Naive thymus-derived CD4-positive, alpha-beta T cell (primary cell): Measurements from ENCODE around the gene B3GAT2. TPM values are rescaled to one million over a fixed set of nuclear protein-coding genes. Genes with fewer than 3 reads are reported as not detected.

Experiments
- ATAC-seq: fragments of 150-1000 bp; cut with Tn5 transposase; 2 replicates; pipeline ENCODE4 v1.10.0; 2021; ENCODE audit warnings: mild to moderate bottlenecking, moderate library complexity
- CTCF ChIA-PET: fragments of 350-600 bp; sonication (Branson Sonifier 250); formaldehyde crosslinking; loops from one replicate; lab custom pipeline; 2021; ENCODE audit warnings: antibody characterized with exemption; lab: Charles Lee
- POLR2A ChIA-PET: fragments of 350-600 bp; sonication (Branson Sonifier 250); formaldehyde crosslinking; loops from one replicate; lab custom pipeline; 2021; ENCODE audit warnings: antibody characterized with exemption, inconsistent platforms; lab: Charles Lee
- DNase-seq, 9 donors: peaks; one replicate each; pipeline versions ENCODE4 v3.0.0 to v3.0.0-alpha.2; 2020 to 2022; ENCODE audit warnings: mixed read lengths in 1 of 9
- H3K27ac ChIP-seq: one replicate; pipeline ENCODE4 v1.7.0; 2013; ENCODE audit warnings: mild to moderate bottlenecking, low read depth, low read length, moderate library complexity
- H3K27me3 ChIP-seq, 2 donors: one replicate each; pipeline ENCODE4 v1.7.0; 2013; ENCODE audit warnings: low read length in 2 of 2, mild to moderate bottlenecking in 2 of 2, moderate library complexity in 2 of 2; ENCODE audit not compliant: control insufficient read depth in 2 of 2, insufficient read depth in 2 of 2
- H3K36me3 ChIP-seq, 3 experiments: 1 replicate in 2 of 3; 2 replicates in 1 of 3; pipeline ENCODE4 v1.7.0; 2013; ENCODE audit warnings: low read length in 3 of 3, mild to moderate bottlenecking in 3 of 3, moderate library complexity in 1 of 3; ENCODE audit not compliant: insufficient read depth in 3 of 3, control insufficient read depth in 2 of 3
- H3K4me1 ChIP-seq, 2 donors: one replicate each; pipeline ENCODE4 v1.7.0; 2013; ENCODE audit warnings: low read length in 2 of 2, mild to moderate bottlenecking in 2 of 2, moderate library complexity in 1 of 2; ENCODE audit not compliant: control insufficient read depth in 2 of 2, insufficient read depth in 2 of 2
- H3K4me3 ChIP-seq: 2 replicates; pipeline ENCODE4 v1.7.0; 2013; ENCODE audit warnings: mild to moderate bottlenecking, low read length
- H3K9me3 ChIP-seq, 3 experiments: 1 replicate in 2 of 3; 2 replicates in 1 of 3; pipeline ENCODE4 v1.7.0; 2013; ENCODE audit warnings: low read length in 3 of 3; ENCODE audit not compliant: control insufficient read depth in 2 of 3
- H3K27ac Mint-ChIP-seq, 9 donors: one replicate each; pipeline ENCODE4 v1.8.0; 2020 to 2022; ENCODE audit warnings: mixed read lengths in 9 of 9, mild to moderate bottlenecking in 8 of 9, moderate library complexity in 5 of 9, inconsistent platforms in 2 of 9
- H3K27me3 Mint-ChIP-seq, 5 donors: one replicate each; pipeline ENCODE4 v1.8.0; 2021 to 2022; ENCODE audit warnings: mixed read lengths in 5 of 5, mild to moderate bottlenecking in 1 of 5
- H3K36me3 Mint-ChIP-seq, 5 donors: one replicate each; pipeline ENCODE4 v1.8.0; 2020 to 2022; ENCODE audit warnings: mixed read lengths in 5 of 5, mild to moderate bottlenecking in 3 of 5, inconsistent platforms in 1 of 5
- H3K4me1 Mint-ChIP-seq, 7 donors: one replicate each; pipeline ENCODE4 v1.8.0; 2020 to 2022; ENCODE audit warnings: mixed read lengths in 7 of 7, mild to moderate bottlenecking in 3 of 7, inconsistent platforms in 1 of 7
- H3K4me3 Mint-ChIP-seq, 10 donors: one replicate each; pipeline ENCODE4 v1.8.0; 2020 to 2022; ENCODE audit warnings: mild to moderate bottlenecking in 10 of 10, mixed read lengths in 10 of 10, moderate library complexity in 6 of 10, inconsistent platforms in 2 of 10
- H3K9me3 Mint-ChIP-seq, 11 donors: one replicate each; pipeline ENCODE4 v1.8.0; 2020 to 2022; ENCODE audit warnings: mixed read lengths in 11 of 11, mild to moderate bottlenecking in 4 of 11, inconsistent platforms in 1 of 11, moderate library complexity in 1 of 11
- intact Hi-C, 2 donors: fragments of 100-400 bp; cut with micrococcal nuclease; formaldehyde crosslinking; loops; one replicate each; pipeline ENCODE4 v1.15.1; 2023
- polyA plus RNA-seq, 2 donors: library from polyadenylated mRNA; unstranded; fragments of 300-500 nt; fragmentation: Illumina TruSeq; gene quantifications; one replicate each; pipeline ENCODE4 v1.2.3, GENCODE V29; 2021
- total RNA-seq, 6 experiments: library from RNA in 5 of 6; stranded (reverse) in 5 of 6; gene quantifications; 1 replicate in 5 of 6; 2 replicates in 1 of 6; pipeline ENCODE4 v1.2.3 and lab custom pipeline; 2021 to 2026

Gene B3GAT2
- total and polyA plus RNA-seq, 7 experiments from 2014 or later = 0.49 to 0.72 TPM; not detected in 5

DNA sequence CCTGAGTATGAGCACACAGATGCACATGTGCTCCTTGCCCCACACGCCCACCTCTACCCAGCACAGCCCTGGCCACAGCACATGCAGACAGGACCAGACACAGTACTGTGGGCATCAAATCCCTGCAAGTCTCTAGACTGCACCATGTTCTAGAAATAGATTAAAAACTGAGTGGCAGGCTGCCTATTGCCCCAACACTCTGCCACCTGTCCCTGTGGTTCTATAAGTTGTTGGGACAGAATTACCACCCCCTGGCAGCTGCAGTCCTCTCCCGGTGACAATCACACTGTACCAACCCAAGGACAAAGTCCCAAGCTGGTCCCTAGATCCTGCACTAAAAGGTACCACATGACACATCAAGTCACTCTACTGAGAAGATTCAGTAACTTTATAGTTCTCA lies 70.2 kb downstream of the B3GAT2 start:
- peaks cover 0 to 1% (median 0%) of the 10 kb centered on the region in 11 donors for H3K9me3 Mint-ChIP-seq
- H3K4me1 Mint-ChIP-seq = peaks cover 0 to 4% (median 0%) of the 10 kb centered on the region in 7 donors
- H3K4me1 ChIP-seq = no peaks in the 10 kb centered on the region
- no peaks in the 10 kb centered on the region for H3K27me3 ChIP-seq
- peaks cover 3 to 21% (median 10%) of the 10 kb centered on the region in 5 donors for H3K27me3 Mint-ChIP-seq
- POLR2A ChIA-PET = interaction anchor here (0.6 kb wide), 1 partner anchor 870 kb away, joined by 3 read pairs; no protein-coding TSS in a partner anchor
- no peak for DNase-seq
- no peak for ATAC-seq
- H3K27ac ChIP-seq = no peak overlapping the region
- no peaks in the 10 kb centered on the region for H3K36me3 ChIP-seq
- CTCF ChIA-PET = interaction anchor here (0.6 to 4.5 kb wide), 2 partner anchors 13 to 179 kb away, joined by 3 to 37 read pairs; no protein-coding TSS in a partner anchor
- intact Hi-C loops = loop anchor here (5.0 to 10.0 kb wide), 2 partner anchors 349 to 458 kb away; no protein-coding TSS in a partner anchor
- no peaks in the 10 kb centered on the region for H3K9me3 ChIP-seq
- H3K4me3 ChIP-seq = no peak overlapping the region
- no peaks in the 10 kb centered on the region for H3K36me3 Mint-ChIP-seq
- no peak overlapping the region for H3K4me3 Mint-ChIP-seq
- no peak overlapping the region for H3K27ac Mint-ChIP-seq

DNA sequence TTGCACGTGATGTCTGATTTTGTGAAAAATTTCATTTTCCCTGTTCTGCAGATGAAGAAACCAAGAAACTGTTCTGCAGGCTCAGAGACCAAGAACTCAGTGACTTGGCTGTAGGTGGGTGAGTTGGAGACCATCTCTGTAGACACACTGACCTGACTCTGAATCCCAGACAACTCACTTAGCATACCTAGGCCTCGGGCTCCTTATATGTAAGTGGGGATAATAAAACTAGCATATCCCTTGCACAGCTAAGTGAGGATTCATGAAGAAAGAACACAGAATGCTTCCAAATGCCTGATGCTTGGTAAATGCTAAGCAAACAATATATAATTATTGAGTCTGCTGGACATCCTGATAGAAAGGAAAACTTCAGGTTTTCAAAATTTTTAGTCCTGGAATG lies 70.8 kb downstream of the B3GAT2 start:
- no peak for DNase-seq
- Histone ChIP-seq H3K4me3 (no peak overlapping the region), H3K27me3 (no peaks in the 10 kb centered on the region), H3K9me3 (no peaks in the 10 kb centered on the region), H3K36me3 (no peaks in the 10 kb centered on the region), H3K27ac (no peak overlapping the region), H3K4me1 (no peaks in the 10 kb centered on the region)
- Mint-ChIP-seq H3K9me3 (peaks cover 0 to 1% (median 0%) of the 10 kb centered on the region in 11 donors), H3K36me3 (no peaks in the 10 kb centered on the region), H3K27ac (no peak overlapping the region), H3K27me3 (peaks cover 6 to 22% (median 13%) of the 10 kb centered on the region in 5 donors), H3K4me3 (no peak overlapping the region), H3K4me1 (peaks cover 0 to 4% (median 0%) of the 10 kb centered on the region in 7 donors)
- intact Hi-C loops = loop anchor here (5.0 to 10.0 kb wide), 2 partner anchors 349 to 459 kb away; no protein-coding TSS in a partner anchor
- no peak for ATAC-seq
- POLR2A ChIA-PET = no interaction called here
- CTCF ChIA-PET = interaction anchor here (0.6 to 4.5 kb wide), 3 partner anchors 13 to 576 kb away, joined by 3 to 37 read pairs (median 4); no protein-coding TSS in a partner anchor

DNA sequence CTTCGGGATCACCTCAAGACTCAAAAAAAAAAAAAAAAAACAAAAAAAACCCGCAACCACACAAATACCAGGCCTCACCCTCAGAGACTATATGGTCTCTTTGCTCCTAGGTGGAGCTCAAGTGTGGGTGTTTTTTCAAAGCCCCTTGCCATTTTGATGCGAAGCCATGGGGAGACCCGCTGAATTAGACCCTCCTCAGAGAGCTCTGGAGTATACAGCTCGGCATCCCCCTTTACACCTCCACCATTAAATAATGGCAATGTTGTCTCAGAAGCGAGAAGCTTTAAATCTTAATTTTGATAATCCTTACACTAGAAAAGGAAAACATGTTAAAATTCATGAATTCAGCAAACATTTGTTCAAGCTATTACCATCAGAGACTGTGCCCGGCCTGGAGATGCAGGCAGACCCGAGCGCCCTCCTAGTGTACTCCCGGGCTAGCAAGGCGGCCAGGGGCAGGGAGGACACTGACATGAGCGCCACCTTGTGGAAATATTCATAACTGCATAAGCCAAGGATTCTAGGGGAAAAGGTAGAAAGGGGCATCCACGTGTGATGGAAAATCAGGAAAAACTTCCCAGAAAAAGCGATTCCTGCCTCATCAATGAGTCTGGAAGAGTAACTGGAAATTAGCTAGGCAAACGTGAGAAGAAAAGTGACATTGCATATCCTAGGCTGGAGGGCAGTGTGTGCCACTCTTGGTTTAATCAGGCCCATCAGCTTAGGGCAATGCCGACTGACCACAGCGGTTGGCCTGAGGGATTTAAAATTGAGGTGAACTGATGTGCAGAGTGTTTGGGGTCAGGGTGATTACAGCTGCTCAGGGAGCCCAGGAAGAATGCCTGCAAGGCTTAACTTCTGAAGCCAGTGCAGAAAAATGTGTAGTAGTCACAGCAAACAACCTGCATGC lies 72.5 kb downstream of the B3GAT2 start:
- Mint-ChIP-seq H3K27ac (no peak overlapping the region), H3K4me3 (no peak overlapping the region), H3K9me3 (peaks cover 0 to 1% (median 0%) of the 10 kb centered on the region in 11 donors), H3K4me1 (peaks cover 0 to 4% (median 0%) of the 10 kb centered on the region in 7 donors), H3K27me3 (peaks cover 8 to 26% (median 20%) of the 10 kb centered on the region in 5 donors), H3K36me3 (no peaks in the 10 kb centered on the region)
- H3K4me1 ChIP-seq = no peaks in the 10 kb centered on the region
- no peaks in the 10 kb centered on the region for H3K27me3 ChIP-seq
- no peaks in the 10 kb centered on the region for H3K9me3 ChIP-seq
- intact Hi-C loops = loop anchor here (1.0 to 10.0 kb wide), 6 partner anchors 178 to 574 kb away; no protein-coding TSS in a partner anchor
- no peak overlapping the region for H3K4me3 ChIP-seq
- H3K27ac ChIP-seq = no peak overlapping the region
- peak; percentile 85 for ATAC-seq
- peak; percentile 19 to 64 (median 45) for DNase-seq
- CTCF ChIA-PET = interaction anchor here (0.7 to 4.5 kb wide), 14 partner anchors 9 to 661 kb away, joined by 3 to 37 read pairs (median 3); no protein-coding TSS in a partner anchor
- H3K36me3 ChIP-seq = no peaks in the 10 kb centered on the region
- POLR2A ChIA-PET = no interaction called here

DNA sequence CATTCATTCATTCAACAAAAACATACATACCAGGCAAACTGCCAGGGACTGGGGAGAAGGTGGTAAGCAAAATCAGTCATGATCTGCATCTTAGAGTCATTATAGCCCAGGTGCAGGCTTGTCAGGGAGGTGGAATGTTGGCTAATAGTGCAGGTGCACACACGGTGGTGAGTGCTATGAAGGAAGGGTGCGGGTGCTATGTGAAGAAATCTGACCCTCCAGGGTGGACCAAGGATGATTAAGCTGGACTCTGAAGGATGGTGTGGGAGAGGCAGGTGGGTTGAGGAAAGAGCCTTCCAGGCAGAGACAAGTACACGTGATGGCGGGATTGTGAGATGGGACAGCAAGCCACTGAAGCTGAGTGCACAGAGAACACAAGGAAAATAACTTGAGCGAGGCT lies 77.4 kb downstream of the B3GAT2 start:
- H3K4me1 Mint-ChIP-seq = peaks cover 0 to 2% (median 0%) of the 10 kb centered on the region in 7 donors
- H3K9me3 ChIP-seq = no peaks in the 10 kb centered on the region
- H3K4me3 ChIP-seq = no peak overlapping the region
- no peaks in the 10 kb centered on the region for H3K36me3 ChIP-seq
- DNase-seq (no peak), ATAC-seq (no peak)
- H3K4me1 ChIP-seq = no peaks in the 10 kb centered on the region
- H3K9me3 Mint-ChIP-seq = peaks cover 0 to 1% (median 0%) of the 10 kb centered on the region in 11 donors
- CTCF ChIA-PET = no interaction called here
- H3K27ac ChIP-seq = no peak overlapping the region
- H3K27me3 ChIP-seq = no peaks in the 10 kb centered on the region
- intact Hi-C loops = loop anchor here in 1 of 2 donors (2.0 kb wide), 1 partner anchor 73 kb away; no protein-coding TSS in a partner anchor
- H3K27me3 Mint-ChIP-seq = peaks cover 23 to 49% (median 42%) of the 10 kb centered on the region in 5 donors
- no peaks in the 10 kb centered on the region for H3K36me3 Mint-ChIP-seq
- no peak overlapping the region for H3K4me3 Mint-ChIP-seq
- no peak overlapping the region for H3K27ac Mint-ChIP-seq
- POLR2A ChIA-PET = no interaction called here

GRCh38 chr6:70874181-70874913 lies 82.5 kb downstream of the B3GAT2 start:
- Histone ChIP-seq H3K4me1 (no peaks in the 10 kb centered on the region), H3K27me3 (no peaks in the 10 kb centered on the region), H3K4me3 (no peak overlapping the region), H3K9me3 (peaks cover 0 to 6% (median 0%) of the 10 kb centered on the region in 3 experiments), H3K36me3 (no peaks in the 10 kb centered on the region), H3K27ac (no peak overlapping the region)
- no peak for DNase-seq
- intact Hi-C loops = no loop called here
- H3K27ac Mint-ChIP-seq = no peak overlapping the region
- ChIA-PET POLR2A (no interaction called here), CTCF (interaction anchor here (1.4 kb wide), 1 partner anchor 10 kb away, joined by 6 read pairs; no protein-coding TSS in a partner anchor)
- H3K9me3 Mint-ChIP-seq = peaks cover 3 to 31% (median 17%) of the 10 kb centered on the region in 11 donors
- ATAC-seq = no peak
- peaks cover 26 to 41% (median 35%) of the 10 kb centered on the region in 5 donors for H3K27me3 Mint-ChIP-seq
- no peaks in the 10 kb centered on the region for H3K4me1 Mint-ChIP-seq
- H3K4me3 Mint-ChIP-seq = no peak overlapping the region
- peaks cover 0 to 17% (median 0%) of the 10 kb centered on the region in 5 donors for H3K36me3 Mint-ChIP-seq

DNA sequence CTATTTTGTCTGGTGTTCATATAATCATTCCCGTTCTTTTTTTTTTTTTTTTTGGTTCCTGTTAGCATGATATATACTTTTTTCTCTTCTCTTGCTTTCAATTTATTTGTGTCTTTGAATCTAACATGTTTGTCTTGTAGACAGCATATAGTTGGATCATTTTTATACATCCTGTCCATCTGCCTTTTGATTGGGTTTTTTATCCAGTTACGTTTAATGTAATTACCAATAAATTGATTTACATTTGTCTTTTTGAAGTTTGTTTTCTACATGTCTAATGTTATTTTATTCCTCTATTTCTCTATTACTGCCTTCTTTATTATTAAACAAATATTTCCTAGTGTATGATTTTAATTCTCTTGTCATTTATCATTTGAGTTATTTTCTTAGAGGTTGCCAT lies 84.4 kb downstream of the B3GAT2 start:
- H3K36me3 ChIP-seq = no peaks in the 10 kb centered on the region
- H3K27ac ChIP-seq = no peak overlapping the region
- DNase-seq = no peak
- H3K27me3 Mint-ChIP-seq = peaks cover 21 to 34% (median 29%) of the 10 kb centered on the region in 5 donors
- no peaks in the 10 kb centered on the region for H3K4me1 ChIP-seq
- H3K9me3 ChIP-seq = peaks cover 0 to 6% (median 0%) of the 10 kb centered on the region in 3 experiments
- intact Hi-C loops = no loop called here
- H3K36me3 Mint-ChIP-seq = peaks cover 0 to 17% (median 0%) of the 10 kb centered on the region in 5 donors
- CTCF ChIA-PET = no interaction called here
- H3K4me3 Mint-ChIP-seq = no peak overlapping the region
- no peak overlapping the region for H3K4me3 ChIP-seq
- no peaks in the 10 kb centered on the region for H3K4me1 Mint-ChIP-seq
- H3K9me3 Mint-ChIP-seq = peaks cover 3 to 31% (median 23%) of the 10 kb centered on the region in 11 donors
- H3K27me3 ChIP-seq = no peaks in the 10 kb centered on the region
- no peak for ATAC-seq
- H3K27ac Mint-ChIP-seq = no peak overlapping the region
- POLR2A ChIA-PET = no interaction called here
